ENCODE data around the gene MPIG6B.

MPIG6B gene

DNA sequence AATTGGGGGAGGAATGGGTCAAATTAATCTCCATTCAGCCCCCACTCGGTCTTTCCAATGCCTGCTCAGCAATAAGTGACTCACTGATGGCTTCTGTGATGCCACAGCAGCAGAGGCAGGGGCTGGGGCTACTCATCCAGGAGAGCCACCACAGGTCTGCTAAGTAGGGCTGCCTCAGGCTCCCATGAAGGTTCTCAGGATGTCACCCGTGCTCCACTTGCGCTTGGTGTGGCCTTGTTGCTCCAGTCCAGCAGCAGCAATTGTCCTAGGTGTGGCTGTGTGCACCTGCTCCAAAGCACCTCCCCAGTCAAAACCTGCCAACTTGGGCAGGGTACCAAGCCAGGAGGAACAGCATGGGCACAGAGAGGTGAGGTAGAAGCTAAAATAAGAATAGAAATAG is 1.0 kb upstream of the MPIG6B start:
- no peak for DNase-seq (ENCODE audit: low spot score)

DNA sequence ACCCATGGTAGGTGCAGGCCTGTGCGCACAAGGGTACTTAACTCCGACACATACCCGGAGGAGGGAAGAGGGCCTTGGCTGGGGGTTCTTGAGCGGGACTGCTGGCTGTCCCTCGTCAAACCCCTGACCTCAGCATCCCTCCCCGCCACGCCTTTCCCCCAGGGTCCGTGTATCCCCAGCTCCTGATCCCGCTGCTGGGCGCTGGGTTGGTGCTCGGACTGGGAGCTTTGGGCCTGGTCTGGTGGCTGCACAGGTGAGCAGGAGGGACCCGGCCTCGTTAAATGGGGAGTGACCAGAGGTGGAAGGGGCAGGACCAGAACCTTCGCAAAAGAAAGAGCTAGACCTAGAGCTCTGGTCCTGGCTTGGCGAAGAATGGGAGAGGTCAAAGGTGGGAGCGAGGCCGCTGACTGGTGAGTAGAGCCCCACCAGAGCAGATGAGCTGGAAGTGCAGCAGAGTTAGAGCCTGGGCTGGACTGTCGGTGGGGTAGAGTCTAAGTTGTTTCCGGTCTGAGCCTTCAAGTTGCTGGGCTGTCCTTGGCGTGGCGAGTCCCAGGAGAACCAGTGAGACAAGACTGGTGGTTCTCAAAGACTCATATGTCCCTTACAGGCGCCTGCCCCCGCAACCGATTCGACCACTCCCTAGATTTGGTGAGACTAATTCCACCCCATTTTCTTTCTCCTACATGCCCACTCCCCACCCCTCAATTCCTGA is 963 bp downstream of the MPIG6B start:
- no peak for DNase-seq (ENCODE audit: low spot score)

- DNase-seq (ENCODE audit: low spot score), result no peak
Measured at GRCh38 chr6:31725502-31726350, 2.6 kb downstream of the MPIG6B start.

GRCh38 chr6:31727034-31727716 is 4.0 kb downstream of the MPIG6B start:
- no peak for DNase-seq (ENCODE audit: low spot score)

- no peak for DNase-seq (ENCODE audit: low spot score)
Measured at GRCh38 chr6:31727717-31728671, 4.8 kb downstream of the MPIG6B start.

DNA sequence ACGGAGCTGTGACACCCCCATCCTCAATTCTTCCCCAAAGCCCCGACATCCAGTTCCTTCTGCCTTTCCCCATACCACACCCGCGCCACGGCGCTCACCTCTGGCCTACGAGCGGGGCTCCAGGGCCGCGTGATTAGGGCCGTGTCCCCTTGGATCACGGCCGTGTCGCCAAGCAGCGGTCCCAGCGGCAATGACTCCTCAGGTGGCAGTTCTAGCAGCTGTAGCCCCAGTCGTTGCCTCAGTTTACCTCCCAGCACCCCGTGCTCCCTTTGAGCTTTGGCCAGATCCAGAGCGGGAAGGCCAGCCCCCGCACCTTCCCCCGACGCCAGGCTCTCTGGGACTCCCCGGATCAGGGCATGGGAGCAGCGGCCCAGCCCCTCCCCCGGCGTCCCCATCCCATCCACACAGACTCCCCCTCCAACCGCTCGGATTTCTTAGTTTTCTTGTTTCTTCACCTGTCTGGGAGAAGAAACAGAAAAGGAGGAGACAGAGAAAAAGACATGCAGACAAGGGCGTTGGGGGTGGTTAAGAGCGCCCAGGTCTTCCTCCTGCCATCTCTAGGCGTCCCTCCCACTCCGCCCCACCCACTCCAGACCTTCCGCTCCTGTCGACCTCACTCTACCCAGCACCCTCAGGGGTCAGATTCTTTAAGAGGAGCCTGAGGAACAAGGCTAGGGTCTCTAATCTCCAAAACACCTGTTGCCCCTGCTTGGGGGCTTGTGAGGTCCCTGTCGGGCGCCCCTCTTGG is 5.8 kb downstream of the MPIG6B start, which contains the start of gene DDAH2:
DDAH2 (minus strand) TSS at position 533 of the 748 bp plus-strand sequence; CDS start at position 395, 138 bp downstream.
- no peak for DNase-seq (ENCODE audit: low spot score)

- DNase-seq (ENCODE audit: low spot score), result peak; percentile 85
Measured at GRCh38 chr6:31729515-31729978, 6.4 kb downstream of the MPIG6B start.

- DNase-seq (ENCODE audit: low spot score), result peak; percentile 79
Measured at GRCh38 chr6:31729979-31730630, 6.9 kb downstream of the MPIG6B start.

DNA sequence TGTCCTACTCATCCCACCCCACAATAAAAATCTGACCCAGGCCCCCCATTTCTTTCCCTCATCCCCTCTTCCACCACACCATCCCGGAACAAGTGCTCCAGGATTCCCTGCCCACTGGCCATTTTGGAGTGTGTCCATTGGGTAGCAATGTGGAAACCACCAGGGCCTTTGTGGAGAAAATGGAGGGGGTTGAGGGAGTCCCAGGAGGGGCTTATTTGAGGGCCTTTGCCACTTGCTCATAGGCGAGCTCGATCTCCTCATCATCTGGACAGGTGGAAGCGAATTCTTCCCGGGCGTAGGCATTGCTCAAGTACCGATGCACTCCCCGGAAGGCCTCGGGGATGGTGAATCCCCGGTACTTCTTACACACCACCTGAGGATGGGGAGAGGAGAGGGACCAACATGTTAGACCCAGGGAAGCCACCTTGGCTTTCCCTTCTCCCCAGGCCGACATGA is 7.5 kb downstream of the MPIG6B start:
- no peak for DNase-seq (ENCODE audit: low spot score)

- no peak for DNase-seq (ENCODE audit: low spot score)
Measured at GRCh38 chr6:31732029-31732428, 8.9 kb downstream of the MPIG6B start.

- no peak for DNase-seq (ENCODE audit: low spot score)
Measured at GRCh38 chr6:31733734-31734133, 10.6 kb downstream of the MPIG6B start.

DNA sequence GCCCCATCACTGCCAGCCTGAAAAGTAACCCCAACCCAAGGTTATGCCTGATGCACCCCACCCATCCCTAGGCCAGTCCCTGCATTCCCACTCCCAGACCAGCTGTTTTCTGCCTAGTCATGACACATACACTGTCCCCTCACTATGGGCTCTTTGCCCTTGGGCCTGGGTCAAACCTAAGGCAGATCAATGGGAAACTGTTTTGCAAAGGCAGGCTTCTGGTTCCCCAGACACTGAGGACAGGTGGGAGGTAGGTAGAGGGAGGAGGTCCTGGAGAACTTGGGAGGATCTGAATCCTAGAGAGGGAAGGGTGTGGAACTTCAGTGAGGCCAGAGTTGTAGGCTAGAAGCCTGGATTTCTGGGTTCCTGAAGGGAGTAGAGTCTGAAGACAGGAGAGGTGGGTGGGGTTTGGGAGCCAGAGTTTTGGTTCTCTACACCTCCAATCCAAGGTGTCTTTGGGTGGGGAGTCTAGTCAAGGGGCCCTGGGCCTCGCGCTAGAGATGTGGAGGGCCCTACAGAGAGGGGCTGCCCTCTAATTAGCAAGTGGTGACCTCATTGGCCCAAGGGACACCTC is 11.2 kb downstream of the MPIG6B start:
- DNase-seq (ENCODE audit: low spot score), result no peak

DNA sequence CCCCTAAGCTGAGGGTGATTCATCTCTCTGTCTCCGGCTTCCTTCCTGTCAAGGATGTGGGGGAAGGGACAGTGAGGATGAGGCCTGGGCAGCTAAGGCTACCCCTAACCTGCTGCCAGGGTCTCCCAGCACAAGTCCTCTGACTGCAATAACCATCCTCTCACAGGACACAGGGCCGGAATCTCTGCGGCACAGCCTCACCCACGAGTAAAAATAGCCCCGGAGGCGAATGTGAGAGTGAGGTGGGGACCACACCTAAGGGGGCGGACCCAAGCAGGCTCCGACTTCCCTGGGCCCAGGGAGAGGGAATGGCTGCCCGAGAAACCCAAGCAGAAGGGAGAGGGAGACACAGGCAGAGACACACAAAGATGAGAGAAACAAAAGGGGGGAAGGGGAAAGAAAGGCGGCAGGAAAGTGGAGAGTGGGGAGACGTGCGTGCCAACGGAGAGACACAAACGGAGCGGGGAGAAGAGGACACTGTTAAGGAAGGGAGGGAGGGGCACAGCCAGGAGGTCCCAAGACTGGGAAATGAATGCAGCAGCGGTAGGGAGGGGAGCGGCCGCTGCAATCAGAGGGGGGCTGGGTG is 11.7 kb downstream of the MPIG6B start:
- peak; percentile 63 for DNase-seq (ENCODE audit: low spot score)

GRCh38 chr6:31736021-31736767 is 13.0 kb downstream of the MPIG6B start, which contains the start of gene CLIC1:
Gene CLIC1, minus strand, starts transcription at chr6:31736530. Its CDS starts 230 bp downstream, at chr6:31736300.
- peak; percentile 84 for DNase-seq (ENCODE audit: low spot score)

DNA sequence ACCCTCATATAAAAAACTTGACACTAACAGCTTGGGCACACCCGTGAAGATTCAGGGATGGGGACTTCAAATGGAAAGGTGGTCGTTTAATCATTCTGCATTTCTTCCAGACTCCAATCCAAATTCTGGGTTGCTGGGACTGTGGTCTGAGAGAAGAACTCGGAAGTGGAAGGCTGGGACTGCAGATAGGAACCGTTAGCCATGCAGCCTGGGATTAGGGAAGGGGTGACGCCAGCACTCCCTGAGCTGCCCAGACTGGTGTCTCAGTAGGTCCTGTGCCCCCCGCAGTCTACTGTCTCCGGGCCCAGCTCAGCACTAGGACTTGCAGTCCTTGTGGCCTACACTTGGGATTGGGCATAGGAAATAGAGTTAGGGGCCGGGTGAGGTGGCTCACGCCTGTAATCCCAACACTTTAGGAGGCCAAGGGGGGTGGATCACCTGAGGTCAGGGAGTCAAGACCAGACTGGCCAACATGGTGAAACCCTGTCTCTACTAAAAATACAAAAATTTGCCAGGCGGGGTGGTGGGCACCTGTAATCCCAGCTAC is 13.7 kb downstream of the MPIG6B start:
- no peak for DNase-seq (ENCODE audit: low spot score)

- no peak for DNase-seq (ENCODE audit: low spot score)
Measured at GRCh38 chr6:31737315-31737990, 14.3 kb downstream of the MPIG6B start.
